ENCODE results near the gene CATSPERE. TPM values are rescaled to one million over a fixed set of nuclear protein-coding genes. Genes with fewer than 3 reads are reported as not detected.

Gene CATSPERE, protein sequence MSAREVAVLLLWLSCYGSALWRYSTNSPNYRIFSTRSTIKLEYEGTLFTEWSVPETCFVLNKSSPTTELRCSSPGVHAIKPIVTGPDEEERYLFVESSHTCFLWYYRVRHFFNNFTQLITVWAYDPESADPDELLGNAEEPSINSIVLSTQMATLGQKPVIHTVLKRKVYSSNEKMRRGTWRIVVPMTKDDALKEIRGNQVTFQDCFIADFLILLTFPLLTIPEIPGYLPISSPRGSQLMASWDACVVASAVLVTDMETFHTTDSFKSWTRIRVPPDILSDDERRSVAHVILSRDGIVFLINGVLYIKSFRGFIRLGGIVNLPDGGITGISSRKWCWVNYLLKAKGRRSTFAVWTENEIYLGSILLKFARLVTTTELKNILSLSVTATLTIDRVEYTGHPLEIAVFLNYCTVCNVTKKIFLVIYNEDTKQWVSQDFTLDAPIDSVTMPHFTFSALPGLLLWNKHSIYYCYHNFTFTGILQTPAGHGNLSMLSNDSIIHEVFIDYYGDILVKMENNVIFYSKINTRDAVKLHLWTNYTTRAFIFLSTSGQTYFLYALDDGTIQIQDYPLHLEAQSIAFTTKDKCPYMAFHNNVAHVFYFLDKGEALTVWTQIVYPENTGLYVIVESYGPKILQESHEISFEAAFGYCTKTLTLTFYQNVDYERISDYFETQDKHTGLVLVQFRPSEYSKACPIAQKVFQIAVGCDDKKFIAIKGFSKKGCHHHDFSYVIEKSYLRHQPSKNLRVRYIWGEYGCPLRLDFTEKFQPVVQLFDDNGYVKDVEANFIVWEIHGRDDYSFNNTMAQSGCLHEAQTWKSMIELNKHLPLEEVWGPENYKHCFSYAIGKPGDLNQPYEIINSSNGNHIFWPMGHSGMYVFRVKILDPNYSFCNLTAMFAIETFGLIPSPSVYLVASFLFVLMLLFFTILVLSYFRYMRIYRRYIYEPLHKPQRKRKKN
- total RNA-seq (under 1 TPM; 0.41 to 0.82 (median 0.55) TPM), polyA plus RNA-seq (0.18 TPM)
- long read RNA-seq, donor 1, partial matches to known transcripts = 0 of 1 reads
- long read RNA-seq, donor 1, other reads (novel, unspliced or antisense) = 1 of 1 reads
- long read RNA-seq, donor 2 = 0 reads
- long read RNA-seq, donor 3, partial matches to known transcripts = 0 of 2 reads
- long read RNA-seq, donor 3, other reads (novel, unspliced or antisense) = 2 of 2 reads
- long read RNA-seq, donor 4, partial matches to known transcripts = 1 of 1 reads
- long read RNA-seq, donor 4, other reads (novel, unspliced or antisense) = 0 of 1 reads

GRCh38 chr1:244461245-244462071 lies at the start of gene CATSPERE:
CATSPERE (plus strand) TSS chr1:244461273; CDS start chr1:244461430, 157 bp downstream.
- peak within 1 kb of the TSS; percentile 58 for H3K4me3 ChIP-seq (ENCODE audit: low read length)
- H3K4me1 ChIP-seq (ENCODE audit: control insufficient read depth, insufficient read depth, low read length) = no peaks in the 10 kb centered on the region
- WGBS = 16% methylated on average over 61 of the region's 61 CpGs
- DNase-seq (peak; percentile 95 to 98 (median 97)), ATAC-seq (peak; percentile 99 to 100)
- intact Hi-C loops (cut with DNase I) = no loop called here
- no peaks in the 10 kb centered on the region for H3K27me3 ChIP-seq (ENCODE audit: control insufficient read depth, insufficient read depth)
- H3K9me3 ChIP-seq (ENCODE audit: control insufficient read depth, low read length) = no peaks in the 10 kb centered on the region
- peak within 1 kb of the TSS; percentile 86 for H3K27ac ChIP-seq (ENCODE audit: low read length)

DNA sequence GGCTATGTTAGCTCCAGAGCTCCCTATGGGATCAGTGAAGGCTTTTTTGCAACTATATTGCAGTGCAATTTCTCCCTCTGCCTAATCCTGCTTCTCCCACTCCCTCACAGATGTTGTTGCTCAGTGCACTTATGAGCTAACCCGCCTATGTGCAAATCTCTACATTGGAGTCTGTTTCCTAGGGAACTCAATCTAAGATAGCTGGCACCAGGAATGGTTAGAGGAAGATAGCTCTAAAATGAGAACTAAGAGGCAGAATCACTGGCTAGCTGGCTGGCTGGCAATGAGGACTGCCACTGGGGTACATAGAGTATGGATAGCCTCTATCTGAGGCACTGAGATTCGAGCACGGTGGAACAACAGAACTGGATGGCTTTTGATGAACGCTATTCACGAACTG lies 48.9 kb upstream of the CATSPERE start:
- ATAC-seq = no peak
- no peaks in the 10 kb centered on the region for H3K27me3 ChIP-seq (ENCODE audit: control insufficient read depth, insufficient read depth)
- H3K4me1 ChIP-seq (ENCODE audit: control insufficient read depth, insufficient read depth, low read length) = no peaks in the 10 kb centered on the region
- H3K27ac ChIP-seq (ENCODE audit: low read length) = no peak overlapping the region
- intact Hi-C loops (cut with DNase I) = no loop called here
- 93% methylated on average over 5 of the region's 5 CpGs for WGBS
- H3K4me3 ChIP-seq (ENCODE audit: low read length) = no peak overlapping the region
- DNase-seq = no peak
- H3K9me3 ChIP-seq (ENCODE audit: control insufficient read depth, low read length) = no peaks in the 10 kb centered on the region

DNA sequence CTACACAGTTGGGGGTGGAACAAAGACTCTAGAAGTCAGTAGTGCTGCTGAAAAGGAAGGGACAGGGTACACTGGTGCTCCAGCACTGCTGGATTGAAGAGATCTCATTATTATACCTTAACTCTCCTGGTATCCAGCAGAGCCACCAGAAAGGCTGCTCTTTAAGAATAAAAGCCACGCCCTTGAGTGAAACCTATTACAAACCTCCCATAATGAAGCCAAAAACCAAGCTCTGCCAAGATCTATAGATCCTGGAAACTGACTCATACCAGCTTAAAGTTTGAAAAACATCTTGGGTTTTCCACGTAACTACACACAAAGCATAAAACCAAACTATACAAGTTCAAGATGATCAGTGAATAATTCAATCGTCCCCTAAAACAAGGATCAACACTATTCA lies 47.3 kb upstream of the CATSPERE start:
- no peak overlapping the region for H3K4me3 ChIP-seq (ENCODE audit: low read length)
- no peaks in the 10 kb centered on the region for H3K27me3 ChIP-seq (ENCODE audit: control insufficient read depth, insufficient read depth)
- no peak overlapping the region for H3K27ac ChIP-seq (ENCODE audit: low read length)
- no peaks in the 10 kb centered on the region for H3K9me3 ChIP-seq (ENCODE audit: control insufficient read depth, low read length)
- no peaks in the 10 kb centered on the region for H3K4me1 ChIP-seq (ENCODE audit: control insufficient read depth, insufficient read depth, low read length)
- intact Hi-C loops (cut with DNase I) = no loop called here
- no peak for DNase-seq
- WGBS = 95% methylated on average over 3 of the region's 3 CpGs
- no peak for ATAC-seq

- 91% methylated on average over 1 of the region's 1 CpG for WGBS
- no peak for ATAC-seq
- Histone ChIP-seq H3K9me3 (ENCODE audit: control insufficient read depth, low read length) (no peaks in the 10 kb centered on the region), H3K4me1 (ENCODE audit: control insufficient read depth, insufficient read depth, low read length) (no peaks in the 10 kb centered on the region), H3K27me3 (ENCODE audit: control insufficient read depth, insufficient read depth) (no peaks in the 10 kb centered on the region), H3K27ac (ENCODE audit: low read length) (no peak overlapping the region), H3K4me3 (ENCODE audit: low read length) (no peak overlapping the region)
- DNase-seq = no peak
- intact Hi-C loops (cut with DNase I) = no loop called here
Measured at GRCh38 chr1:244414543-244414942, 46.5 kb upstream of the CATSPERE start.

GRCh38 chr1:244419024-244419423 lies 42.0 kb upstream of the CATSPERE start:
- intact Hi-C loops (cut with DNase I) = no loop called here
- Histone ChIP-seq H3K27ac (ENCODE audit: low read length) (no peak overlapping the region), H3K4me3 (ENCODE audit: low read length) (no peak overlapping the region), H3K27me3 (ENCODE audit: control insufficient read depth, insufficient read depth) (no peaks in the 10 kb centered on the region), H3K4me1 (ENCODE audit: control insufficient read depth, insufficient read depth, low read length) (no peaks in the 10 kb centered on the region), H3K9me3 (ENCODE audit: control insufficient read depth, low read length) (no peaks in the 10 kb centered on the region)
- no peak for ATAC-seq
- DNase-seq = no peak
- 88% methylated on average over 4 of the region's 4 CpGs for WGBS

- H3K27ac ChIP-seq (ENCODE audit: low read length) = no peak overlapping the region
- H3K9me3 ChIP-seq (ENCODE audit: control insufficient read depth, low read length) = no peaks in the 10 kb centered on the region
- intact Hi-C loops (cut with DNase I) = no loop called here
- WGBS = 91% methylated on average over 1 of the region's 1 CpG
- no peak overlapping the region for H3K4me3 ChIP-seq (ENCODE audit: low read length)
- H3K27me3 ChIP-seq (ENCODE audit: control insufficient read depth, insufficient read depth) = no peaks in the 10 kb centered on the region
- DNase-seq (no peak), ATAC-seq (no peak)
- no peaks in the 10 kb centered on the region for H3K4me1 ChIP-seq (ENCODE audit: control insufficient read depth, insufficient read depth, low read length)
Measured at GRCh38 chr1:244422174-244422573, 38.9 kb upstream of the CATSPERE start.

GRCh38 chr1:244424649-244425334 lies 36.3 kb upstream of the CATSPERE start:
- ATAC-seq (peak; percentile 23 to 33), DNase-seq (no peak)
- WGBS = 66% methylated on average over 2 of the region's 2 CpGs
- intact Hi-C loops (cut with DNase I) = no loop called here
- H3K4me1 ChIP-seq (ENCODE audit: control insufficient read depth, insufficient read depth, low read length) = no peaks in the 10 kb centered on the region
- H3K27me3 ChIP-seq (ENCODE audit: control insufficient read depth, insufficient read depth) = no peaks in the 10 kb centered on the region
- no peaks in the 10 kb centered on the region for H3K9me3 ChIP-seq (ENCODE audit: control insufficient read depth, low read length)
- no peak overlapping the region for H3K4me3 ChIP-seq (ENCODE audit: low read length)
- peak overlapping the region; percentile 57 for H3K27ac ChIP-seq (ENCODE audit: low read length)

DNA sequence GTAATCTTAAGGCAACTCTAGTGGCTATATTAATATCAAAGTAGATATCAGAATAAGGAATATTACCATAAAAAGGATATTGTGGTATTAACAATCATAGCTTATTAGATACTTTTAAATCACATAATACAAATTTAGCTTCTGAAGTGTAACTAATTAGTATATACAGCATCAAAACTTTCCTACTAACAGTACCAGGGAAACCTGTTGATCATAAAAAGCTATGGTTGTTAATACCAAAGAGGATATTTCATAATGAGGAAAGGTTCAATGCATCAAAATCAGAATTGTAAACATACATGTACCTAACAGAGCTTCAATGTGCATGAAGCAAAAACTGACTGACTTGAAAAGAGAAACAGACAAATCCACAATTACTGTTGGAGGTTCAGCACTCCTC lies 33.4 kb upstream of the CATSPERE start:
- no peaks in the 10 kb centered on the region for H3K9me3 ChIP-seq (ENCODE audit: control insufficient read depth, low read length)
- no peak overlapping the region for H3K27ac ChIP-seq (ENCODE audit: low read length)
- no peak for DNase-seq
- H3K4me1 ChIP-seq (ENCODE audit: control insufficient read depth, insufficient read depth, low read length) = no peaks in the 10 kb centered on the region
- intact Hi-C loops (cut with DNase I) = no loop called here
- H3K27me3 ChIP-seq (ENCODE audit: control insufficient read depth, insufficient read depth) = no peaks in the 10 kb centered on the region
- no peak for ATAC-seq
- H3K4me3 ChIP-seq (ENCODE audit: low read length) = no peak overlapping the region

- 83% methylated on average over 3 of the region's 3 CpGs for WGBS
- intact Hi-C loops (cut with DNase I) = no loop called here
- Histone ChIP-seq H3K4me1 (ENCODE audit: control insufficient read depth, insufficient read depth, low read length) (no peaks in the 10 kb centered on the region), H3K9me3 (ENCODE audit: control insufficient read depth, low read length) (no peaks in the 10 kb centered on the region), H3K27me3 (ENCODE audit: control insufficient read depth, insufficient read depth) (no peaks in the 10 kb centered on the region), H3K27ac (ENCODE audit: low read length) (no peak overlapping the region), H3K4me3 (ENCODE audit: low read length) (no peak overlapping the region)
- no peak for ATAC-seq
- no peak for DNase-seq
Measured at GRCh38 chr1:244429818-244430217, 31.3 kb upstream of the CATSPERE start.

- H3K9me3 ChIP-seq (ENCODE audit: control insufficient read depth, low read length) = no peaks in the 10 kb centered on the region
- intact Hi-C loops (cut with DNase I) = no loop called here
- no peak overlapping the region for H3K4me3 ChIP-seq (ENCODE audit: low read length)
- no peaks in the 10 kb centered on the region for H3K27me3 ChIP-seq (ENCODE audit: control insufficient read depth, insufficient read depth)
- DNase-seq (no peak), ATAC-seq (no peak)
- no peak overlapping the region for H3K27ac ChIP-seq (ENCODE audit: low read length)
- H3K4me1 ChIP-seq (ENCODE audit: control insufficient read depth, insufficient read depth, low read length) = no peaks in the 10 kb centered on the region
Measured at GRCh38 chr1:244431166-244431565, 29.9 kb upstream of the CATSPERE start.
